ENCODE measurements around the gene IL7R. TPM values are rescaled to one million over a fixed set of nuclear protein-coding genes. Genes with fewer than 3 reads are reported as not detected.

The IL7R gene
- total and polyA plus RNA-seq, 2 experiments from 2014 or later = 0.47 to 1.1 TPM

- Histone ChIP-seq H3K9me2 (replicated peaks; ENCODE audit: insufficient read depth) (no peaks in the 10 kb centered on the region), H3K4me3 (no peak overlapping the region), H3K27me3 (no peaks in the 10 kb centered on the region), H3K4me1 (ENCODE audit: insufficient read depth) (no peaks in the 10 kb centered on the region), H3K4me2 (no peak overlapping the region), H3K79me2 (no peaks in the 10 kb centered on the region), H3K9me3 (ENCODE audit: low read depth) (no peaks in the 10 kb centered on the region), H3K27ac (no peak overlapping the region), H4K20me1 (ENCODE audit: insufficient read depth, poor library complexity, severe bottlenecking) (no peaks in the 10 kb centered on the region), H2AFZ (no peak overlapping the region), H3K36me3 (replicated peaks; ENCODE audit: insufficient read depth, low read depth) (no peaks in the 10 kb centered on the region)
- WGBS (ENCODE audit: low lambda C conversion rate, missing lambda C conversion rate) = 100% methylated on average over 1 of the region's 1 CpG
- no peak for DNase-seq (ENCODE audit: low spot score)
- TF ChIP-seq CTCF (IDR thresholded peaks at IDR 0.05; ENCODE audit: poor library complexity) (no peak), EZH2 (IDR thresholded peaks at IDR 0.05; ENCODE audit: borderline replicate concordance) (no peak), EZH2phosphoT487 (IDR thresholded peaks at IDR 0.05; ENCODE audit: low read depth, severe bottlenecking, unreplicated experiment) (no peak)
Observed at GRCh38 chr5:35860686-35861085, 4.0 kb downstream of the IL7R start.

- H3K4me3 ChIP-seq = no peak overlapping the region
- H3K4me2 ChIP-seq = no peak overlapping the region
- H3K9me3 ChIP-seq (ENCODE audit: low read depth) = no peaks in the 10 kb centered on the region
- H3K9me2 ChIP-seq (replicated peaks; ENCODE audit: insufficient read depth) = no peaks in the 10 kb centered on the region
- no peaks in the 10 kb centered on the region for H3K27me3 ChIP-seq
- H3K36me3 ChIP-seq (replicated peaks; ENCODE audit: insufficient read depth, low read depth) = no peaks in the 10 kb centered on the region
- H3K79me2 ChIP-seq = no peaks in the 10 kb centered on the region
- H3K27ac ChIP-seq = no peak overlapping the region
- 83% methylated on average over 1 of the region's 1 CpG for WGBS (ENCODE audit: low lambda C conversion rate, missing lambda C conversion rate)
- H3K4me1 ChIP-seq (ENCODE audit: insufficient read depth) = no peaks in the 10 kb centered on the region
- TF ChIP-seq EZH2phosphoT487 (IDR thresholded peaks at IDR 0.05; ENCODE audit: low read depth, severe bottlenecking, unreplicated experiment) (no peak), EZH2 (IDR thresholded peaks at IDR 0.05; ENCODE audit: borderline replicate concordance) (no peak), CTCF (IDR thresholded peaks at IDR 0.05; ENCODE audit: poor library complexity) (no peak)
- H2AFZ ChIP-seq = no peak overlapping the region
- no peaks in the 10 kb centered on the region for H4K20me1 ChIP-seq (ENCODE audit: insufficient read depth, poor library complexity, severe bottlenecking)
- DNase-seq (ENCODE audit: low spot score) = no peak
Observed at GRCh38 chr5:35861718-35862117, 5.0 kb downstream of the IL7R start.

GRCh38 chr5:35862126-35862525 lies 5.4 kb downstream of the IL7R start:
- no peaks in the 10 kb centered on the region for H3K4me1 ChIP-seq (ENCODE audit: insufficient read depth)
- H3K4me2 ChIP-seq = no peak overlapping the region
- no peaks in the 10 kb centered on the region for H3K79me2 ChIP-seq
- no peak overlapping the region for H3K27ac ChIP-seq
- H3K4me3 ChIP-seq = no peak overlapping the region
- H3K9me3 ChIP-seq (ENCODE audit: low read depth) = no peaks in the 10 kb centered on the region
- no peaks in the 10 kb centered on the region for H3K36me3 ChIP-seq (replicated peaks; ENCODE audit: insufficient read depth, low read depth)
- 88% methylated on average over 2 of the region's 2 CpGs for WGBS (ENCODE audit: low lambda C conversion rate, missing lambda C conversion rate)
- no peaks in the 10 kb centered on the region for H3K9me2 ChIP-seq (replicated peaks; ENCODE audit: insufficient read depth)
- no peak for DNase-seq (ENCODE audit: low spot score)
- TF ChIP-seq EZH2phosphoT487 (IDR thresholded peaks at IDR 0.05; ENCODE audit: low read depth, severe bottlenecking, unreplicated experiment) (no peak), CTCF (IDR thresholded peaks at IDR 0.05; ENCODE audit: poor library complexity) (no peak), EZH2 (IDR thresholded peaks at IDR 0.05; ENCODE audit: borderline replicate concordance) (no peak)
- no peaks in the 10 kb centered on the region for H4K20me1 ChIP-seq (ENCODE audit: insufficient read depth, poor library complexity, severe bottlenecking)
- no peak overlapping the region for H2AFZ ChIP-seq
- no peaks in the 10 kb centered on the region for H3K27me3 ChIP-seq

GRCh38 chr5:35863159-35863558 lies 6.5 kb downstream of the IL7R start:
- Histone ChIP-seq H3K36me3 (replicated peaks; ENCODE audit: insufficient read depth, low read depth) (no peaks in the 10 kb centered on the region), H3K27ac (no peak overlapping the region), H3K79me2 (no peaks in the 10 kb centered on the region), H3K4me2 (no peak overlapping the region), H2AFZ (no peak overlapping the region), H3K4me1 (ENCODE audit: insufficient read depth) (no peaks in the 10 kb centered on the region), H3K4me3 (no peak overlapping the region), H3K9me3 (ENCODE audit: low read depth) (no peaks in the 10 kb centered on the region), H3K27me3 (no peaks in the 10 kb centered on the region), H4K20me1 (ENCODE audit: insufficient read depth, poor library complexity, severe bottlenecking) (no peaks in the 10 kb centered on the region), H3K9me2 (replicated peaks; ENCODE audit: insufficient read depth) (no peaks in the 10 kb centered on the region)
- TF ChIP-seq EZH2phosphoT487 (IDR thresholded peaks at IDR 0.05; ENCODE audit: low read depth, severe bottlenecking, unreplicated experiment) (no peak), CTCF (IDR thresholded peaks at IDR 0.05; ENCODE audit: poor library complexity) (no peak), EZH2 (IDR thresholded peaks at IDR 0.05; ENCODE audit: borderline replicate concordance) (no peak)
- WGBS (ENCODE audit: low lambda C conversion rate, missing lambda C conversion rate) = 73% methylated on average over 3 of the region's 3 CpGs
- DNase-seq (ENCODE audit: low spot score) = no peak

All from hepatocyte (in vitro differentiated cells).